NB4 (cell line): ENCODE data around the gene CDC14A.

Experiments
- DNase-seq: peaks from one replicate; pipeline ENCODE4 v3.0.0; 2010; ENCODE audit warnings: low read depth
- H3K4me3 ChIP-seq: one replicate; pipeline ENCODE4 v1.5.1; 2011; ENCODE audit warnings: mild to moderate bottlenecking, low read depth, low read length, moderate library complexity
- CTCF ChIP-seq: IDR thresholded peaks from one replicate; pipeline ENCODE4 v1.5.1; 2012; ENCODE audit warnings: low read depth, low read length
- MAX ChIP-seq: IDR thresholded peaks from 2 replicates; pipeline ENCODE4 v1.6.1; 2011; ENCODE audit warnings: low read depth, low read length
- MYC ChIP-seq: IDR thresholded peaks from 2 replicates; pipeline ENCODE4 v1.6.1; 2011; ENCODE audit warnings: low read depth, low read length
- POLR2A ChIP-seq: IDR thresholded peaks from 2 replicates; pipeline ENCODE4 v1.6.1; 2011; ENCODE audit warnings: mild to moderate bottlenecking; ENCODE audit not compliant: insufficient read length; ENCODE audit errors: extremely low read depth

CDC14A gene

GRCh38 chr1:100455478-100456072 is 103.3 kb downstream of the CDC14A start:
- TF ChIP-seq MAX (no peak), MYC (no peak), CTCF (no peak), POLR2A (no peak)
- DNase-seq, result peak; percentile 30
- H3K4me3 ChIP-seq, result no peak overlapping the region

- no peak overlapping the region for H3K4me3 ChIP-seq
- TF ChIP-seq POLR2A (no peak), MAX (no peak), CTCF (no peak), MYC (no peak)
- DNase-seq, result no peak
Observed at GRCh38 chr1:100456880-100457279, 104.6 kb downstream of the CDC14A start.

- no peak for DNase-seq
- TF ChIP-seq MAX (no peak), POLR2A (no peak), MYC (no peak), CTCF (no peak)
Observed at GRCh38 chr1:100457683-100458082, 105.4 kb downstream of the CDC14A start.

GRCh38 chr1:100458661-100459357 is 106.5 kb downstream of the CDC14A start:
- no peak for DNase-seq
- TF ChIP-seq MAX (no peak), POLR2A (no peak), MYC (no peak), CTCF (no peak)
- H3K4me3 ChIP-seq, result no peak overlapping the region

More at GRCh38 chr1:100457683-100458082, 105.4 kb downstream of the CDC14A start:
- H3K4me3 ChIP-seq, result no peak overlapping the region

GRCh38 chr1:100459358-100460114 is 107.2 kb downstream of the CDC14A start:
- TF ChIP-seq MAX (0 out of 2 replicates have a peak, but pooled peaks have one; percentile 17), CTCF (peak; percentile 90), MYC (no peak)
- DNase-seq, result peak; percentile 82
- no peak overlapping the region for H3K4me3 ChIP-seq
